Astrocyte (in vitro differentiated cells and primary cell): Measurements from ENCODE around the gene BEST1.

Experiments
- EZH2 ChIP-seq: IDR thresholded peaks from 2 replicates; pipeline ENCODE4 v1.6.1; 2012; ENCODE audit warnings: mild to moderate bottlenecking, low read length, inconsistent platforms; ENCODE audit not compliant: insufficient read depth
- TF ChIP-seq, protein P1 (sequence below): IDR thresholded peaks from 2 replicates; pipeline ENCODE4 v1.5.1; 2011; ENCODE audit warnings: low read depth, mild to moderate bottlenecking, inconsistent platforms, low read length, moderate library complexity; ENCODE audit not compliant: insufficient read depth

DNA sequence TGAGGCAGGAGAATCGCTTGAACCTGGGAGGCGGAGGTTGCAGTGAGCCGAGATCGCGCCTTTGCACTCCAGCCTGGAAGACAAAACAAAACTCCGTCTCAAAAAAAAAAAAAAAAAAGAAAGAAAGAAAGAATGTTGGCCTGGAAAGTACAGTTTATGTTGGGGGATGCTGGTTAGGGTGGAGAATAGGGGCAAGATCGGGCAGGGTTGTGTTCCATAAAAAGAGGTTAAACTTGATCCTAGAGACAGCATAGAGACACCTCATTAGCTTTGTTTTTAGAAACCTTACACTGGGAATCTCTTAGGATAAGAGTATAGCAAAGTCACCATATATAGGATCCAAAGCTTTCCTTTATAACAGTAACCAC lies 19.2 kb downstream of the BEST1 start:
- TF ChIP-seq, protein P1, sequence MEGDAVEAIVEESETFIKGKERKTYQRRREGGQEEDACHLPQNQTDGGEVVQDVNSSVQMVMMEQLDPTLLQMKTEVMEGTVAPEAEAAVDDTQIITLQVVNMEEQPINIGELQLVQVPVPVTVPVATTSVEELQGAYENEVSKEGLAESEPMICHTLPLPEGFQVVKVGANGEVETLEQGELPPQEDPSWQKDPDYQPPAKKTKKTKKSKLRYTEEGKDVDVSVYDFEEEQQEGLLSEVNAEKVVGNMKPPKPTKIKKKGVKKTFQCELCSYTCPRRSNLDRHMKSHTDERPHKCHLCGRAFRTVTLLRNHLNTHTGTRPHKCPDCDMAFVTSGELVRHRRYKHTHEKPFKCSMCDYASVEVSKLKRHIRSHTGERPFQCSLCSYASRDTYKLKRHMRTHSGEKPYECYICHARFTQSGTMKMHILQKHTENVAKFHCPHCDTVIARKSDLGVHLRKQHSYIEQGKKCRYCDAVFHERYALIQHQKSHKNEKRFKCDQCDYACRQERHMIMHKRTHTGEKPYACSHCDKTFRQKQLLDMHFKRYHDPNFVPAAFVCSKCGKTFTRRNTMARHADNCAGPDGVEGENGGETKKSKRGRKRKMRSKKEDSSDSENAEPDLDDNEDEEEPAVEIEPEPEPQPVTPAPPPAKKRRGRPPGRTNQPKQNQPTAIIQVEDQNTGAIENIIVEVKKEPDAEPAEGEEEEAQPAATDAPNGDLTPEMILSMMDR, result no peak
- TF ChIP-seq EZH2, result no peak
